ENCODE results near the gene HOXD1.

HOXD1 gene

GRCh38 chr2:176188774-176189680 is 559 bp downstream of the HOXD1 start:
- DNase-seq, result no peak

DNA sequence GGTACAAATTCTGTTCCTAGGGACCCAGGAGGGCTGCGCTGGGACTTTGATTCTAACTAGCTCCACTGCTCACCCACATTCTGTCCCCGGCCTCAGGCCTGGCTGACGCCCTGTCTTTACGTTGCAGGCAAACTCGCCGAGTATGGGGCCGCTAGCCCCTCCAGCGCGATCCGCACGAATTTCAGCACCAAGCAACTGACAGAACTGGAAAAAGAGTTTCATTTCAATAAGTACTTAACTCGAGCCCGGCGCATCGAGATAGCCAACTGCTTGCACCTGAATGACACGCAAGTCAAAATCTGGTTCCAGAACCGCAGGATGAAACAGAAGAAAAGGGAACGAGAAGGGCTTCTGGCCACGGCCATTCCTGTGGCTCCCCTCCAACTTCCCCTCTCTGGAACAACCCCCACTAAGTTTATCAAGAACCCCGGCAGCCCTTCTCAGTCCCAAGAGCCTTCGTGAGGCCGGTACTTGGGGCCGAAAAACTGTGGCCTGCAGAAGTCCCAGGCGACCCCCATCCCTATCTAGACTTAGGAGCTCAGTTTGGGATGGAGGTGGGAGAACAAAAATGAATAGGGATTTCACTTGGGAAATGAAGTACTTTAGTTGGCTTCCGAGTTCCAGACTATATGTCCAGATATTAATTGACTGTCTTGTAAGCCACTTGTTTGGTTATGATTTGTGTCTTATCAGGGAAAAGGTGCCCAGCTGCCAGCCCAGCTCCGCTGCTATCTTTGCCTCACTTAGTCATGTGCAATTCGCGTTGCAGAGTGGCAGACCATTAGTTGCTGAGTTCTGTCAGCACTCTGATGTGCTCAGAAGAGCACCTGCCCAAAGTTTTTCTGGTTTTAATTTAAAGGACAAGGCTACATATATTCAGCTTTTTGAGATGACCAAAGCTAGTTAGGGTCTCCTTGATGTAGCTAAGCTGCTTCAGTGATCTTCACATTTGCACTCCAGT is 1.5 kb downstream of the HOXD1 start:
- DNase-seq, result no peak

GRCh38 chr2:176192351-176192750 is 3.9 kb downstream of the HOXD1 start:
- no peak for DNase-seq

DNA sequence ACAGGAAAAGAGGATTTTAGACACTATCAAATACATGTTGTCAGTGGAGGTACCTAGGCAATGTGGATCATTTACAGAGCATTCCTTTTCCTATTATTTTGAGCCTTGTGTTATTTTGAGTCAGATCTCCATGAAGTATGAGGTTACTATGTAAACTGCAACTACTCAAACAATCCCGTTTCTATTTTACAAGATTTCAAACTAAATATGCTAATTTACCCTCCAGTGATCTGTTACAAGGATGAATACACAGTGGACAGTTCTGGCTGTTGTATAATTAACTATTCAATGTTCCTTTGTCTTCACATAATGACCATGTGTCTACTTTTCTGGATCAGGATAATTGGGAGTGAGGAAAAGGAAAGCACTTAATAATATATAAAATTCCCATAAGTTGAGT is 4.6 kb downstream of the HOXD1 start:
- DNase-seq, result no peak

DNA sequence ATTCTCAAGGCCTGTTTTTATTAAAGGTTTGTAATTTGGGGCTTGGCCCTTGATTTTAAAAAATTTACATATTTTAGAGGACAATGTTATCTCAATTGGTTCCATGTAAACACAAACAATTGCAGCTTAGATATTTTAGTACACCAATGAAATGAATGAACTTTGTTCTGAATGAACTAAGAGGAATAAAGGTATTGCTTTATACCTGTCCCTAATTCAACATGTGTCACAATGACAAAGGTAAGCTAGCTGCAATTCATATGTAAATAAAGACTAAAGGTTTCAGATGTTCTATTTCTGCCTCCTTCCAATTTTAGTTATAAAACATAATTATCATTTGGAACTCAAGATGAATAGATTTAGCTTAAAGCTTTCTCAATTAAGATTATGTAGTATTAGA is 11.4 kb downstream of the HOXD1 start:
- no peak for DNase-seq

GRCh38 chr2:176200971-176201370 is 12.5 kb downstream of the HOXD1 start:
- DNase-seq, result no peak

DNA sequence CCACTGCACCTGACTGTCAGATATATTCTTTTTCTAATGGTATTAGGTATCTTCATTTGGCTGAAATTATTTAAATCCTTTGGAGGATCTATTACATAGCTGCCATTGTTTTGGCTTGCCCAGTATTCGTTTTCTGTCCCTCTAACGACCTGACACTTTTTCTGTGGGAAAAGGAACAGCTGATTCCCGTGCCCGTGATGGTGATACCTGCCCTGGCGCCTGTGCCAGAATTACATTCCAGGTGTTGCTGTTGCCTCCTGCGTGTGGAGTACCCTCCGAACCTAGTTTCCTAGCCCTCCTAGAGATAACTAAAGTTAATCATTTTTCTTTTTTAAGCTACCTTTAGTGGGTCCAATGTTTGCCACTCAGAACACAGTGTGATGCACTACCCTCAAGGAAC is 14.0 kb downstream of the HOXD1 start:
- no peak for DNase-seq

DNA sequence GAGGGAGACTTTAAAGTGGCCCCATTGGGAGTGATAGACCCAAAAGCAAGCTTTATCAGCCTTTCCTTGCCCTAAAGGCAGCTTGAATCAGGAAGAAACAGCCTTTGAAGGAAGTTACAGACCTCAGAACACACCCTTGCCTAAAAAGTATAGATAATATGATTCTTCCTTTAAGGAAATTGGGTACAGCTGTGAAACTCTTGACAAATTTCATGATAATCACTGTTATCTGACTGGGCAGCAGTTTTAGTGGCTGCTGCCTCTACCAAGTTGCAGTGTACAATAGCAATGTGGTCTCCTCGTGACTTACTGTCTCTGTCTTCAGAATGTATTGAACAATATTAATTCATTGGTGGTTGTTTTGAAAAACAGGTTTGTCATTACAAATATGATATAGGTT is 16.7 kb downstream of the HOXD1 start:
- no peak for DNase-seq

DNA sequence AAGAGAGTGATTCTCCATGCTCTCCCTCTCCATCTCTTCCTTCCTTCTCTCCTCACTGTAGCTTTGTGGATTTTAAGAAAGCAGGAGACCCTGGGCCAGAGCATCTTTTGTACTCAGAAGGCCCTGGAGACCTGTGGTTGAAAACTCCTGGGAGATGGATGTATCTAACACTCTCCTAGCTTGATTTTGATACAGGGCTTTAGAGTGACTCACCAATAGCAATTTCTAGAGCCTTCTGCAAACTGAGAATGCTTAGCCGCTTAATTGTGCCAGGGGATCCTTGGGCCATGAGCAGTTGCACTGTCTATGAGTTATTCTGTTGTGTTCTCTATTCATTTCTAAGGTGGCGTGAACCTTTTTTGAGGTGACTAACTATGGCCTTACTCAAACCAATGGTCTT is 17.7 kb downstream of the HOXD1 start:
- DNase-seq, result no peak

DNA sequence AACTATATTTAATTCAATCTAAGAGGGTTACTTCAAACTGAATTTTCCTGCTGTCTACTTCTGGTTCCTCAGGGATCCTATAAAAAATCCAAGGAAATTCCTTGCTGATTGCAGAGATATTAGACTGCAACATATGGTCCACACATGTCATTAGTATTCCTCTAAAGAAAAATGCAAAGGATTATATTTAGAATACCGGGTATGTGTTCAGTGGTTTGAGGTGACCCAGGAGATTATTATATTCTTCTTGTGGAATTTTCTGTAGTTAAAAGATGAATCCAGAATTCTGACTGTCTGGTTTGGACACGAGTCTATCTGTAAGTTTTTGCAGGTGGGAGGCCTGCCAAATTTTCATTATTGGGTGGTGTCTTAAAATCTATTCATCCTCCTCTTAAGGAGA is 18.2 kb downstream of the HOXD1 start:
- DNase-seq, result no peak

DNA sequence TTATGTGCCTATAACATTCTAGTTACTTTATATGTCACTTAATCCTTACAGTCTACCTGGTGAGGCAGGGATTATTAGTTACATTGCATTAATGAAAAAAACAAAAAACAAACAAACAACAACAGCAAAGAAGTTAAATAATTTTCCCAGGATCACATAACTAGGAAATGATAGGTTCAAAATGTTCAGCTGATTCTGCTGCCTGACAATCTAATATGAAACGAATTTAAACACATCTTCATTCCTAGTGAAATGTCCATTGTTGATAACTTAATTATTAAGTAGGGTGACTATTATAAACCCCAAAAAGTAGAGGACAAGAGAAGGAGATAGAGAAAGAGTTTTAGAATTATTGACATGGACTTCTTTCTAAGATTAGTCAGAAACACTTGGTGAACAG is 22.6 kb downstream of the HOXD1 start:
- DNase-seq, result no peak

GRCh38 chr2:176212276-176212675 is 23.8 kb downstream of the HOXD1 start:
- DNase-seq, result no peak

GRCh38 chr2:176213406-176213805 is 24.9 kb downstream of the HOXD1 start:
- no peak for DNase-seq

DNA sequence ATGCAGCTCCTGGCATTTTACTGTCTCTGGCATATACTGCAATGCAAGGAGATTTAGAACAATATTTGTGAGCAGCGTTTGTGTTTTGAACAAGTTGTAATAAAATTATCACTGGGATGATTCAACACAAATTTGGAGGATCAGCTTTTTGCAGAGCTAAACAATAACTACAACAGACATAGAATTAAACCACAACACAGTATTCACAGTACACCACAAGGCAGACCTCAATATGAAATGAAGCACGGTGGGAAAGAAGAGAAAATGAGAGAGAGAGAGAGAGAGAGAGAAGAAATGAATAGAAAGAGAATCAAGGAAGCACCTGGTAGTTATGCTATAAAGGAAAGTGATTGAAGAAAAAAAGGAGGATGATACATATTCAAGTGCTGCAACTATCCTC is 39.4 kb downstream of the HOXD1 start:
- no peak for DNase-seq

GRCh38 chr2:176234156-176234555 is 45.7 kb downstream of the HOXD1 start:
- DNase-seq, result no peak

- no peak for DNase-seq
These were observed 46.5 kb downstream of the HOXD1 start for GRCh38 chr2:176234940-176235339.

DNA sequence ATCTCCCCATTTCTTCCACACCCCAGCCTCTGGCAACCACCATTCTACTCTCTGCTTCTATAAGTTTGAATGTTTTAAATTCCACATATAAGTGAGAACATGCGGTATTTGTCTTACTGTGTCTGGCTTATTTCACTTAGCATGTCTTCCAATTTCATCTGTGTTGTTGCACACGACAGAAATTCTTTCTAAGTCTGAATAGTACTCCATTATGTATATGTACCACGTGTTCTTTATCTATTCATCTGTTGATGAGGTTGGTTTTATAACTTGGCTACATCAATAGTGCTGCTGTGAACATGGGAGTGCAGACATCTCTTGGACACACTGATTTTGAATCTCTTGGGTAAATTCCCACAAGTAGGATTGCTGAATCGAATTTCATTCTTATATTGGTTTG is 49.0 kb downstream of the HOXD1 start:
- no peak for DNase-seq

- DNase-seq, result no peak
These were observed 50.6 kb downstream of the HOXD1 start for GRCh38 chr2:176239031-176239430.

GRCh38 chr2:176240301-176240700 is 51.8 kb downstream of the HOXD1 start:
- no peak for DNase-seq

All from stimulated activated naive CD4-positive, alpha-beta T cell treated with Interleukin-2 at 50 U/mL for 16 hours (primary cell).